HEK293 (cell line): ENCODE results near the gene CLDN14.
A peak's percentile ranks its signal among the peaks of the same experiment; 100 is the strongest.

Experiments used
- CTCF ChIA-PET: fragments of 350-600 bp; formaldehyde crosslinking; extraction: SDS; loops from one replicate; lab custom pipeline; 2021; ENCODE audit warnings: antibody characterized with exemption; lab: Yijun Ruan, JAX
- POLR2A ChIA-PET: fragments of 300-600 bp; formaldehyde crosslinking; extraction: SDS; loops from one replicate; lab custom pipeline; 2020; ENCODE audit warnings: antibody characterized with exemption, inconsistent platforms; lab: Yijun Ruan, JAX
- H3K27ac ChIP-seq: fragments of 200-500 bp; sonication (Bioruptor generic); 2 replicates; pipeline ENCODE4 v1.5.1; 2014; ENCODE audit warnings: low read depth, low read length, control low read depth, inconsistent platforms; ENCODE audit errors: extremely low read depth
- H3K36me3 ChIP-seq, 2 experiments: fragments of 200-500 bp in 1 of 2; sonication (Bioruptor generic) in 1 of 2; 1 replicate in 1 of 2; 2 replicates in 1 of 2; pipeline ENCODE4 v1.5.1; 2014 to 2017; ENCODE audit warnings: inconsistent platforms in 2 of 2, low read length in 2 of 2; ENCODE audit not compliant: control insufficient read depth in 2 of 2, insufficient read depth in 1 of 2
- H3K4me1 ChIP-seq: fragments of 200-500 bp; sonication (Bioruptor generic); 2 replicates; pipeline ENCODE4 v1.5.1; 2014; ENCODE audit warnings: mild to moderate bottlenecking, low read length, inconsistent platforms; ENCODE audit not compliant: control insufficient read depth, insufficient read depth
- H3K4me3 ChIP-seq: 2 replicates; pipeline ENCODE4 v1.5.1; 2011; ENCODE audit warnings: low read depth, mild to moderate bottlenecking, control low read depth, low read length, moderate library complexity
- H3K9me3 ChIP-seq: fragments of 200-500 bp; sonication (Bioruptor generic); 2 replicates; pipeline ENCODE4 v1.5.1; 2014; ENCODE audit warnings: low read depth, low read length, inconsistent platforms; ENCODE audit not compliant: control insufficient read depth, insufficient read depth
- AEBP2 ChIP-seq: fragments of 450-650 bp; formaldehyde crosslinking; IDR thresholded peaks from 2 replicates; pipeline ENCODE4 v1.5.1; 2016; ENCODE audit warnings: missing biosample characterization, missing genetic modification characterization, borderline replicate concordance
- EGR2 ChIP-seq: fragments of 450-650 bp; formaldehyde crosslinking; IDR thresholded peaks from 2 replicates; pipeline ENCODE4 v1.5.1; 2016; ENCODE audit warnings: low read depth, missing biosample characterization, missing genetic modification characterization
- GLI4 ChIP-seq: fragments of 450-650 bp; formaldehyde crosslinking; IDR thresholded peaks from 2 replicates; pipeline ENCODE4 v1.5.1; 2016; ENCODE audit warnings: missing biosample characterization, missing genetic modification characterization
- REPIN1 ChIP-seq: fragments of 450-650 bp; formaldehyde crosslinking; IDR thresholded peaks from 2 replicates; pipeline ENCODE4 v1.5.1; 2017; ENCODE audit warnings: missing biosample characterization, missing genetic modification characterization, low read depth
- SCRT1 ChIP-seq: fragments of 450-650 bp; formaldehyde crosslinking; IDR thresholded peaks from 2 replicates; pipeline ENCODE4 v1.5.1; 2016; ENCODE audit warnings: missing biosample characterization, missing genetic modification characterization, borderline replicate concordance
- SCRT2 ChIP-seq: fragments of 450-650 bp; formaldehyde crosslinking; IDR thresholded peaks from 2 replicates; pipeline ENCODE4 v1.5.1; 2016; ENCODE audit warnings: missing biosample characterization, missing genetic modification characterization
- ZBTB6 ChIP-seq: fragments of 450-650 bp; formaldehyde crosslinking; IDR thresholded peaks from 2 replicates; pipeline ENCODE4 v1.5.1; 2017; ENCODE audit warnings: missing biosample characterization, missing genetic modification characterization
- ZNF133 ChIP-seq: fragments of 450-650 bp; formaldehyde crosslinking; IDR thresholded peaks from 2 replicates; pipeline ENCODE4 v1.5.1; 2016; ENCODE audit warnings: missing biosample characterization, missing genetic modification characterization
- ZNF140 ChIP-seq: fragments of 450-650 bp; formaldehyde crosslinking; IDR thresholded peaks from 2 replicates; pipeline ENCODE4 v1.5.1; 2016; ENCODE audit warnings: missing biosample characterization, missing genetic modification characterization
- ZNF155 ChIP-seq: fragments of 450-650 bp; formaldehyde crosslinking; IDR thresholded peaks from 2 replicates; pipeline ENCODE4 v1.5.1; 2016; ENCODE audit warnings: missing biosample characterization, missing genetic modification characterization
- ZNF248 ChIP-seq: fragments of 450-650 bp; formaldehyde crosslinking; IDR thresholded peaks from 2 replicates; pipeline ENCODE4 v1.5.1; 2017; ENCODE audit warnings: missing biosample characterization, missing genetic modification characterization
- ZNF280D ChIP-seq: fragments of 450-650 bp; formaldehyde crosslinking; IDR thresholded peaks from 2 replicates; pipeline ENCODE4 v1.5.1; 2016; ENCODE audit warnings: missing biosample characterization, missing genetic modification characterization
- ZNF366 ChIP-seq: fragments of 450-650 bp; formaldehyde crosslinking; conservative IDR thresholded peaks from 2 replicates; pipeline ENCODE4 v1.5.1; 2016; ENCODE audit warnings: missing biosample characterization, missing genetic modification characterization
- ZNF548 ChIP-seq: fragments of 450-650 bp; formaldehyde crosslinking; IDR thresholded peaks from 2 replicates; pipeline ENCODE4 v1.5.1; 2016; ENCODE audit warnings: missing biosample characterization, missing genetic modification characterization
- ZNF561 ChIP-seq: fragments of 450-650 bp; IDR thresholded peaks from 2 replicates; pipeline ENCODE4 v1.5.1; 2018; ENCODE audit warnings: missing biosample characterization, missing genetic modification characterization, borderline replicate concordance
- ZNF571 ChIP-seq: fragments of 450-650 bp; formaldehyde crosslinking; IDR thresholded peaks from 2 replicates; pipeline ENCODE4 v1.5.0; 2017; ENCODE audit warnings: missing biosample characterization, missing genetic modification characterization
- ZNF585B ChIP-seq: fragments of 450-650 bp; formaldehyde crosslinking; IDR thresholded peaks from 2 replicates; pipeline ENCODE4 v1.5.1; 2016; ENCODE audit warnings: missing biosample characterization, missing genetic modification characterization
- ZNF596 ChIP-seq: fragments of 450-650 bp; IDR thresholded peaks from 2 replicates; pipeline ENCODE4 v1.5.0; 2018; ENCODE audit warnings: missing biosample characterization, mild to moderate bottlenecking, missing genetic modification characterization, moderate library complexity
- ZNF624 ChIP-seq: fragments of 450-650 bp; formaldehyde crosslinking; IDR thresholded peaks from 2 replicates; pipeline ENCODE4 v1.5.1; 2017; ENCODE audit warnings: missing biosample characterization, missing genetic modification characterization
- ZNF664 ChIP-seq: fragments of 450-650 bp; formaldehyde crosslinking; IDR thresholded peaks from 2 replicates; pipeline ENCODE4 v1.5.1; 2016; ENCODE audit warnings: missing biosample characterization, missing genetic modification characterization
- ZNF670 ChIP-seq: fragments of 450-650 bp; formaldehyde crosslinking; IDR thresholded peaks from 2 replicates; pipeline ENCODE4 v1.5.1; 2016; ENCODE audit warnings: missing biosample characterization, missing genetic modification characterization, low read depth
- ZSCAN4 ChIP-seq: fragments of 450-650 bp; formaldehyde crosslinking; IDR thresholded peaks from 2 replicates; pipeline ENCODE4 v1.5.1; 2017; ENCODE audit warnings: missing biosample characterization, missing genetic modification characterization

CLDN14 gene

GRCh38 chr21:36489103-36489775 is 9.3 kb upstream of the CLDN14 start:
- H3K36me3 ChIP-seq: no peaks in the 10 kb centered on the region
- H3K9me3 ChIP-seq: no peaks in the 10 kb centered on the region
- POLR2A ChIA-PET: interaction anchor here (0.7 kb wide), 1 partner anchor 46 kb away, joined by 3 read pairs; no protein-coding TSS in a partner anchor
- H3K4me3 ChIP-seq: no peak overlapping the region
- H3K4me1 ChIP-seq: no peaks in the 10 kb centered on the region
- TF ChIP-seq ZNF596 (tag by site-specific recombination) (peak; percentile 70; the same call in 1 of the 2 replicates), ZNF140 (tag by site-specific recombination) (no peak)
- H3K27ac ChIP-seq: no peak overlapping the region
- CTCF ChIA-PET: interaction anchor here (0.6 to 2.2 kb wide), 3 partner anchors 15 to 70 kb away, joined by 3 to 5 read pairs (median 3); no protein-coding TSS in a partner anchor

- TF ChIP-seq ZNF248 (no peak), ZNF366 (tag by site-specific recombination) (peak; percentile 88), ZBTB6 (tag by site-specific recombination) (no peak), ZNF585B (no peak), SCRT1 (tag by site-specific recombination) (0 out of 2 replicates have a peak, but pooled peaks have one; percentile 17), EGR2 (tag by site-specific recombination) (no peak), AEBP2 (tag by site-specific recombination) (no peak), SCRT2 (tag by site-specific recombination) (peak; percentile 85), ZNF670 (tag by site-specific recombination) (no peak)
- Histone ChIP-seq H3K9me3 (no peaks in the 10 kb centered on the region), H3K4me3 (no peak overlapping the region), H3K27ac (no peak overlapping the region), H3K4me1 (no peaks in the 10 kb centered on the region), H3K36me3 (no peaks in the 10 kb centered on the region)
- ChIA-PET POLR2A (no interaction called here), CTCF (interaction anchor here (0.5 to 2.3 kb wide), 5 partner anchors 16 to 360 kb away, joined by 3 to 5 read pairs (median 4); no protein-coding TSS in a partner anchor)
These were observed 7.9 kb upstream of the CLDN14 start for GRCh38 chr21:36487641-36488307.

- no peaks in the 10 kb centered on the region for H3K9me3 ChIP-seq
- POLR2A ChIA-PET: no interaction called here
- no peaks in the 10 kb centered on the region for H3K36me3 ChIP-seq
- H3K4me1 ChIP-seq: no peaks in the 10 kb centered on the region
- H3K4me3 ChIP-seq: no peak overlapping the region
- CTCF ChIA-PET: interaction anchor here (0.7 to 2.3 kb wide), 2 partner anchors 18 to 19 kb away, joined by 4 to 5 read pairs; no protein-coding TSS in a partner anchor
- H3K27ac ChIP-seq: no peak overlapping the region
- TF ChIP-seq ZBTB6 (tag by site-specific recombination): no peak
- no peak for TF ChIP-seq ZNF133 (tag by site-specific recombination)
- TF ChIP-seq GLI4 (tag by site-specific recombination): no peak
- TF ChIP-seq ZNF664: no peak
- no peak for TF ChIP-seq ZNF548 (tag by site-specific recombination)
- TF ChIP-seq ZSCAN4 (tag by site-specific recombination): no peak
- TF ChIP-seq REPIN1: no peak
- TF ChIP-seq ZNF561 (tag by site-specific recombination): no peak
- no peak for TF ChIP-seq ZNF155 (tag by site-specific recombination)
- TF ChIP-seq ZNF624 (tag by site-specific recombination): no peak
- TF ChIP-seq ZNF571 (tag by site-specific recombination): no peak
- TF ChIP-seq ZNF280D (tag by site-specific recombination): no peak
These were observed 6.3 kb upstream of the CLDN14 start for GRCh38 chr21:36486246-36486645.
